RWPE2 (cell line): ENCODE measurements around the gene GLYATL1.

Experiments used
- ATAC-seq: fragments of 200-7000 bp; cut with Tn5 transposase; 3 replicates; pipeline ENCODE4 v1.9.1; 2021; ENCODE audit warnings: low read depth
- DNase-seq: peaks from one replicate; pipeline ENCODE4 v3.0.0-alpha.2; 2020; ENCODE audit warnings: low spot score
- H3K27ac ChIP-seq: fragments of 450-650 bp; 2 replicates; pipeline ENCODE4 v1.5.1; 2017; ENCODE audit warnings: mild to moderate bottlenecking; ENCODE audit not compliant: poor library complexity, severe bottlenecking
- H3K27me3 ChIP-seq: fragments of 250-450 bp; sonication (Bioruptor Pico); 2 replicates; pipeline ENCODE4 v1.5.1; 2021; ENCODE audit warnings: mild to moderate bottlenecking, moderate library complexity; ENCODE audit not compliant: insufficient read depth, poor library complexity, severe bottlenecking
- H3K36me3 ChIP-seq: fragments of 250-450 bp; sonication (Bioruptor Pico); 2 replicates; pipeline ENCODE4 v1.5.1; 2020; ENCODE audit warnings: low read depth, mild to moderate bottlenecking, moderate library complexity
- H3K4me1 ChIP-seq: fragments of 250-450 bp; sonication (Bioruptor Pico); 2 replicates; pipeline ENCODE4 v1.5.1; 2021; ENCODE audit warnings: mild to moderate bottlenecking, moderate library complexity; ENCODE audit not compliant: insufficient read depth, poor library complexity, severe bottlenecking
- H3K4me3 ChIP-seq: fragments of 250-450 bp; sonication (Bioruptor Pico); 2 replicates; pipeline ENCODE4 v1.5.1; 2021; ENCODE audit warnings: mild to moderate bottlenecking, moderate library complexity; ENCODE audit not compliant: severe bottlenecking
- H3K9me3 ChIP-seq: fragments of 250-450 bp; sonication (Bioruptor Pico); 2 replicates; pipeline ENCODE4 v1.5.1; 2021; ENCODE audit warnings: mild to moderate bottlenecking, moderate library complexity; ENCODE audit not compliant: severe bottlenecking
- TF ChIP-seq, protein P1 (sequence below): fragments of 450-650 bp; IDR thresholded peaks from one replicate; pipeline ENCODE4 v1.5.1; 2017; ENCODE audit warnings: mild to moderate bottlenecking, moderate library complexity; ENCODE audit not compliant: poor library complexity, severe bottlenecking

Gene GLYATL1

DNA sequence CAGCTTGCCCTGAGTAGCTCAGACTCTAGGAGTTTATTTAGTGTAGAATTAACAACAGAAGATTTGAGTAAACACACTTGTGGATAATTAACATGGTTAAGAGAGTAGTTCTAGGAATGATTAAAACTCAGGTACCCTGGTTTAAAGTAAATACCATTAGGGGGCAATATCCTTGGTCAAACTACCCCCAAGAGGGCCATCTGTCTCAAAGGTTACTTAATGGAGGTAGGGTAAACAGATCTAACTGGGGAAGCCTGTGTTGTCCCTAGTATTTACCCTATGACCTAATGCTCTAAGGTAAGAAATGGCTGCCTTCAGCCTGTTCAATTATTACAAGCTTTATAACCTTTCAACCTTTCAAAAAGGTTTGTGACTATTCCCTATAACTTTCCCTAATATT lies 10.6 kb upstream of the GLYATL1 start:
- H3K27me3 ChIP-seq, result no peaks in the 10 kb centered on the region
- ATAC-seq (no peak), DNase-seq (no peak)
- H3K4me3 ChIP-seq, result no peak overlapping the region
- no peak overlapping the region for H3K27ac ChIP-seq
- no peaks in the 10 kb centered on the region for H3K4me1 ChIP-seq
- H3K36me3 ChIP-seq, result no peaks in the 10 kb centered on the region
- no peaks in the 10 kb centered on the region for H3K9me3 ChIP-seq
- TF ChIP-seq, protein P1, sequence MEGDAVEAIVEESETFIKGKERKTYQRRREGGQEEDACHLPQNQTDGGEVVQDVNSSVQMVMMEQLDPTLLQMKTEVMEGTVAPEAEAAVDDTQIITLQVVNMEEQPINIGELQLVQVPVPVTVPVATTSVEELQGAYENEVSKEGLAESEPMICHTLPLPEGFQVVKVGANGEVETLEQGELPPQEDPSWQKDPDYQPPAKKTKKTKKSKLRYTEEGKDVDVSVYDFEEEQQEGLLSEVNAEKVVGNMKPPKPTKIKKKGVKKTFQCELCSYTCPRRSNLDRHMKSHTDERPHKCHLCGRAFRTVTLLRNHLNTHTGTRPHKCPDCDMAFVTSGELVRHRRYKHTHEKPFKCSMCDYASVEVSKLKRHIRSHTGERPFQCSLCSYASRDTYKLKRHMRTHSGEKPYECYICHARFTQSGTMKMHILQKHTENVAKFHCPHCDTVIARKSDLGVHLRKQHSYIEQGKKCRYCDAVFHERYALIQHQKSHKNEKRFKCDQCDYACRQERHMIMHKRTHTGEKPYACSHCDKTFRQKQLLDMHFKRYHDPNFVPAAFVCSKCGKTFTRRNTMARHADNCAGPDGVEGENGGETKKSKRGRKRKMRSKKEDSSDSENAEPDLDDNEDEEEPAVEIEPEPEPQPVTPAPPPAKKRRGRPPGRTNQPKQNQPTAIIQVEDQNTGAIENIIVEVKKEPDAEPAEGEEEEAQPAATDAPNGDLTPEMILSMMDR, result no peak

DNA sequence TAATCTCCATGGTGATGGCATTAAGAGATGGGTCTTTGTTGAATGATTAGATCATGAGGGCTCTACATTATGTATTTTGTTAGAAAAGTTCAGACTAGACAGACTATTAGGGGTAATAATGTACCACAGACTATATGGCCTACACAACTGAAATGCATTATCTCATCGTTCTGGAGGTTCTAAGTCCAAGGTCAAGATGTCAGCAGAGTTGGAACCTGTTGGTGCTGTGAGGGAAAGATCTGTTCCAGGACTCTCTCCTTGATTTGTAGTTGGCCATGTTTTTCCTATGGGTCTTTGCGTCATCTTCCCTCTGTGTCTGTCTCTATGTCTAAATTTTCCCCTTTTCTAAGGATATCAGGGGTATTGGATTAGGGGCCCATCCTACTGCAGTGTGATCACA lies 8.4 kb upstream of the GLYATL1 start:
- no peak overlapping the region for H3K27ac ChIP-seq
- no peaks in the 10 kb centered on the region for H3K4me1 ChIP-seq
- TF ChIP-seq, protein P1, result no peak
- no peaks in the 10 kb centered on the region for H3K27me3 ChIP-seq
- H3K9me3 ChIP-seq, result no peaks in the 10 kb centered on the region
- no peak for DNase-seq
- H3K36me3 ChIP-seq, result no peaks in the 10 kb centered on the region
- no peak for ATAC-seq
- H3K4me3 ChIP-seq, result no peak overlapping the region

DNA sequence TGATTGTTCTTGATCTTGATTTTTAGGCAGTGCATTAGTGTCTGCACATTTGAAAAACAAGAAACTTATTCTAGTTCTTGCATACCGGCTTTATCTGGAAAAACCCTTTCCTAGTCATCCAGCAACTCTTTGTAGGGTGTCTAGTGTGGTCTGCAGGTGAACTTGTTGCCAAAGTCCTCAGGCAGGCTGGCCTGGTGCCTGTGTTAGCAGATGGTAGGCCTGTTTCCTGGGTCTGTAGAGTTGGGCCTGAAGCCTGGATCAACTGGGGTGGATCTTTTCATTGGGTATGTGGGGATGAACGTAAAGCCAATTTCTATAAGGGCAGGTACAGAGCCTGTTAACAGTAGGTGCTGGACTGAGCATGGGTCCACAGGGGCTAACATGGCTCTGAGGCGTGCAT lies 5.6 kb upstream of the GLYATL1 start:
- Histone ChIP-seq H3K4me3 (no peak overlapping the region), H3K36me3 (no peaks in the 10 kb centered on the region), H3K27ac (no peak overlapping the region), H3K9me3 (no peaks in the 10 kb centered on the region), H3K27me3 (no peaks in the 10 kb centered on the region), H3K4me1 (no peaks in the 10 kb centered on the region)
- TF ChIP-seq, protein P1, result no peak
- DNase-seq (no peak), ATAC-seq (no peak)

DNA sequence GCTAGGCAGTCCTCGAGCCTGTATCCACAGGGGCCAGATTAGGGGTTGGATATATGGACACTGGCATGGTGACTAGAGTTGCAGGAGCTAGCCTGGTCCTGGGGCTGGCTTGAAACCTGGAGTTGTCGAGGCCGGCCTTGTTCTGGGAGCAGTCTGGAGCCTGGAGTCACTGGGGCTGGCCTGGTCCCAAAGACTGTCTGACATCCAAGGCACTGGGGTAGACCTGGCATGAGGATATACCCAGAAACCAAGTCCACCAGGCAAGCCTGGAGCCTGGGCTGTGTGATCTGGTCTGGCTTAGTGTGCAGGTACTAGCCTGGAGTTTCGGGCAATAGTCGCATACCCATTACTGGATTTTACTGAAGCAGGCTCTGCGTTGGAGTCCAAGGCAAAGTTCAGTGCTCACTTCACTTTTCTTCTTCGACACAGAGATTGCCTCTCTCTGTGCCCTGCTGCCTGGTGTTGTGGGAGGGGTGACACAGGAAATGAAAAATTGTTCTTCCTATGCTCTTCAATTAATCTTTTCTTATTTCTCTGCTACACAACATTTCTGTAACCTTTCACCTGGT lies 4.3 kb upstream of the GLYATL1 start:
- ATAC-seq, result no peak
- TF ChIP-seq, protein P1, result no peak
- no peaks in the 10 kb centered on the region for H3K9me3 ChIP-seq
- H3K4me3 ChIP-seq, result no peak overlapping the region
- H3K4me1 ChIP-seq, result no peaks in the 10 kb centered on the region
- no peak for DNase-seq
- H3K27ac ChIP-seq, result no peak overlapping the region
- no peaks in the 10 kb centered on the region for H3K36me3 ChIP-seq
- no peaks in the 10 kb centered on the region for H3K27me3 ChIP-seq

DNA sequence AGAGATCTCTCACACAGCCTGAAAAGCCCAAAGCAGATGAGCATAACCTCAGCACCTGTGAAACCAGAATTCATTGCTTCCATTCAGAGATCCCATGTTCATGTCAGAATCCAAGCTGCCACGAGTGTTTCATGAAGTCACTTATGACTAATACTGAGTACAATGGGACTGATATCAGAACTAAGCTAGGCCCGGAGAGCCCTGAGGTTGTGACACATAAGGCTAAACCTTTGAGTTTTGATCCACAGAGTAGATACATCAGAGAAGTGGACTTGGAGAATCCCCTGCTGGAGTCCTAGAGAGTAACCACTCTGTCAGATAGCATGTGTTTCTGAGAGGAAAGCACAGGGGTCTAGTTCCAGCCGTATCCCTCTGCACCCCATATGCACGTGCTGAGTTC lies 890 bp upstream of the GLYATL1 start:
- DNase-seq, result no peak
- Histone ChIP-seq H3K4me1 (no peaks in the 10 kb centered on the region), H3K9me3 (no peaks in the 10 kb centered on the region), H3K4me3 (no peak overlapping the region), H3K36me3 (no peaks in the 10 kb centered on the region), H3K27ac (no peak overlapping the region), H3K27me3 (no peaks in the 10 kb centered on the region)
- peak; percentile 23; the same call in 1 of the 3 replicates for ATAC-seq
- TF ChIP-seq, protein P1, result no peak
